ENCODE results near the gene HRG. TPM values are rescaled to one million over a fixed set of nuclear protein-coding genes. Genes with fewer than 3 reads are reported as not detected.

Gene HRG
- total RNA-seq, 4 donors from 2014 or later = not detected

DNA sequence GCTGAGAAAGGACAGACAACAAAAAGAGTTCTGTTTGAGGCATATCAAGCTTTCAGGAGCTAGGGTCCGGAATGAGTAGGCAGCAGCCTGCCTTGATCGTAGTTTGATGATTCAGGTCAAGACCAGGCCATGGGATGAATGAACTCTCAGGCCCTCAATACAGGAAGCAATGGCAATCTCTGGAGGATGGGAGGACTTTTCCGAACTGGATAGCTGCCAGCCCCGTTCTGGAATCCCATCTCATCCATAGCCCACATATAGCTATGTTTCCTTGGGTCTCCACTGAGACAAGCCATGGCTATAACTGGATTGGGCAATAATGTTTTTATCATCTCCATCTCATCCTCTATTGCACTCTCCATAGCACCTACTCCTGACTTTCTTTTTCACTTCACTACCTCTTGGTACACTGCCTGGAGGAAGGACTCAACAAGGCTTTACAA lies 40.2 kb upstream of the HRG start:
- ATAC-seq = no peak
- H3K27me3 ChIP-seq = peaks cover 17% of the 10 kb centered on the region
- 59 to 75% methylated on average over 4 of the region's 4 CpGs for WGBS, 2 donors (ENCODE audit: low coverage in 1 of 2)
- TF ChIP-seq POLR2A (IDR thresholded peaks at IDR 0.05) (no peak), POLR2AphosphoS5 (IDR thresholded peaks at IDR 0.05) (no peak), EP300 (IDR thresholded peaks at IDR 0.05) (no peak)
- TF ChIP-seq, protein P1, sequence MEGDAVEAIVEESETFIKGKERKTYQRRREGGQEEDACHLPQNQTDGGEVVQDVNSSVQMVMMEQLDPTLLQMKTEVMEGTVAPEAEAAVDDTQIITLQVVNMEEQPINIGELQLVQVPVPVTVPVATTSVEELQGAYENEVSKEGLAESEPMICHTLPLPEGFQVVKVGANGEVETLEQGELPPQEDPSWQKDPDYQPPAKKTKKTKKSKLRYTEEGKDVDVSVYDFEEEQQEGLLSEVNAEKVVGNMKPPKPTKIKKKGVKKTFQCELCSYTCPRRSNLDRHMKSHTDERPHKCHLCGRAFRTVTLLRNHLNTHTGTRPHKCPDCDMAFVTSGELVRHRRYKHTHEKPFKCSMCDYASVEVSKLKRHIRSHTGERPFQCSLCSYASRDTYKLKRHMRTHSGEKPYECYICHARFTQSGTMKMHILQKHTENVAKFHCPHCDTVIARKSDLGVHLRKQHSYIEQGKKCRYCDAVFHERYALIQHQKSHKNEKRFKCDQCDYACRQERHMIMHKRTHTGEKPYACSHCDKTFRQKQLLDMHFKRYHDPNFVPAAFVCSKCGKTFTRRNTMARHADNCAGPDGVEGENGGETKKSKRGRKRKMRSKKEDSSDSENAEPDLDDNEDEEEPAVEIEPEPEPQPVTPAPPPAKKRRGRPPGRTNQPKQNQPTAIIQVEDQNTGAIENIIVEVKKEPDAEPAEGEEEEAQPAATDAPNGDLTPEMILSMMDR (IDR thresholded peaks at IDR 0.05) = no peak
- no peaks in the 10 kb centered on the region for H3K9me3 ChIP-seq
- no peak overlapping the region for H3K27ac ChIP-seq
- H3K36me3 ChIP-seq = no peaks in the 10 kb centered on the region
- no peaks in the 10 kb centered on the region for H3K4me1 ChIP-seq
- no peak overlapping the region for H3K4me3 ChIP-seq

DNA sequence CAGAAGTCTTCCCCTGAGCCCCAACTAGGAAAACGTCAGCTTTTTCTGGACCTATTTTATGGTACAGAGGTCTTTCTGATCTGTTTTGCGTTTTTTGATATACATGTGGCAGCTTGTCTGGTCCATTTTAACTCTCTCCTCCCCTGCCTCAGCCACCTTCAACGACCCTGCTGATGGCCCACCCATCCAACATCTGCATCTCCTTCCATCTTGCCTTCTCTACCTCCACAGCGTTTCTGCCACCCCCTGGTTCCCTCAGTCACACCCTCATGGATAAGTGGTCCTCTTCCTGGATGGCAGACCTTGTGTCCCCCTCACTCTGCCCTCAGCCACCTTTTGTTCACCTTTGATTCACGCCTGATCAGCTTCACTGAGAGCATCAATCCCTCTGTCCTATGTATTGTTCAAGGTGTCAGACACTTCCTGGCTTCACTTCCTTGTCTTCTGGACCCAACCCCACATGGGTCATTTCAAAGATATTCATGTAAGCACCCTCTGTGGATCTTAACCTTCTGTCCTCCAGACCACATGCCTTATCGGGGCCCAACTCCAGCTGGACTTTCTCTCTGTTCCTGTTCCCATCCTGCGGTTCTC lies 39.5 kb upstream of the HRG start:
- ATAC-seq = no peak
- no peaks in the 10 kb centered on the region for H3K9me3 ChIP-seq
- H3K4me1 ChIP-seq = no peaks in the 10 kb centered on the region
- TF ChIP-seq EP300 (IDR thresholded peaks at IDR 0.05) (no peak), POLR2A (IDR thresholded peaks at IDR 0.05) (no peak)
- H3K27ac ChIP-seq = no peak overlapping the region
- H3K4me3 ChIP-seq = no peak overlapping the region
- 67 to 68% methylated on average over 3 to 7 of the region's 7 CpGs for WGBS, 2 donors (ENCODE audit: low coverage in 1 of 2)
- no peaks in the 10 kb centered on the region for H3K36me3 ChIP-seq
- peaks cover 12% of the 10 kb centered on the region for H3K27me3 ChIP-seq

DNA sequence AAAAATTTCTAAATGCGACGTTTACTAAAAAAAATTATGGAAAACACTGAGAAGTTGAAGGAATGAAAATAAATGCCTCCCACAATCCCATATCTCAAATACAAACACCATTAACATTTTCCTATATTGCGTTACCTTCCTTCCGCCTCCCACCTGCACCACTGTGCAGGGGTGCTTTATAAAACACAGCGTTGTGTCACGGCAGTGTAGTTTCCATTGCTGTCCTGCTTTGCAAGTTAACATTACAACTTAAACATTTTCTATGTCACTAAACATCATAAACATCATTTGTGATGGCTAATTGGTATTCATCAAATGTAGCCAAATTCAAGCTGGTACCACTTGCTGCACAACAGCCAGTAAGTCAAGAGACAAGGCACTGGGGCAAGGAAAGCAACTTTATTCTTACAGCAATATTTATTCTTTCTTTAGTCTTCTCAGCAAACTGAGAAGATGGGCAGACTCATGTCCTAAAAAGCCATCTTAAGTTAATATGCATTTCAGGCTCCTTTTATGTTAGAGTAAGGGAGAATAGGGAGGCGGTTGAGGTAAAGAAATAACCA lies 37.9 kb upstream of the HRG start:
- no peak overlapping the region for H3K27ac ChIP-seq
- no peak for ATAC-seq
- WGBS, 2 donors (ENCODE audit: low coverage in 1 of 2) = 89 to 91% methylated on average over 6 to 7 of the region's 7 CpGs

DNA sequence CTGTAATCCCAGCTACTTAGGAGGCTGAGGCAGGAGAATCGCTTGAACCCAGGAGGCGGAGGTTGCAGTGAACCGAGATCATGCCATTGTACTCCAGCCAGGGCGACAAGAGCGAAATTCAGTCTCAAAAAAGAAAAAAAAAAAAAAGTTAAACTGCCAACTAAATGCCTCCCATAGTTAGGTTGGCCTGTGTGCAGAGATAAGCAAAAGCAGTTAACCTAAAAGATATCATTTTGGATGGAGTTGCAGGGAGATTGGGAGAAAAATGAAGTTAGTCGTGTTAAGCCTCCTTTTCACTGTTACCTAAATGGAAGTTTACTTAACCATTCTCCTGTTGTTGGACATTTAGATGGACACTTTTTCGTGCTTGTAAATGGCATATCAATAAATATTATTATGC lies 37.1 kb upstream of the HRG start:
- no peak overlapping the region for H3K27ac ChIP-seq
- H3K36me3 ChIP-seq = no peaks in the 10 kb centered on the region
- no peak overlapping the region for H3K4me3 ChIP-seq
- H3K9me3 ChIP-seq = no peaks in the 10 kb centered on the region
- 77 to 83% methylated on average over 7 of the region's 7 CpGs for WGBS, 2 donors (ENCODE audit: low coverage in 1 of 2)
- H3K27me3 ChIP-seq = peaks cover 12% of the 10 kb centered on the region
- no peaks in the 10 kb centered on the region for H3K4me1 ChIP-seq
- ATAC-seq = no peak
- TF ChIP-seq POLR2A (IDR thresholded peaks at IDR 0.05) = no peak
- TF ChIP-seq, protein P1 (IDR thresholded peaks at IDR 0.05) = no peak
- TF ChIP-seq POLR2AphosphoS5 (IDR thresholded peaks at IDR 0.05) = no peak
- no peak for TF ChIP-seq EP300 (IDR thresholded peaks at IDR 0.05)

More for the DNA sequence above, 37.9 kb upstream of the HRG start:
- Histone ChIP-seq H3K4me1 (no peaks in the 10 kb centered on the region), H3K27me3 (peaks cover 12% of the 10 kb centered on the region), H3K9me3 (no peaks in the 10 kb centered on the region), H3K36me3 (no peaks in the 10 kb centered on the region), H3K4me3 (no peak overlapping the region)
- TF ChIP-seq POLR2AphosphoS5 (IDR thresholded peaks at IDR 0.05) (no peak), EP300 (IDR thresholded peaks at IDR 0.05) (no peak), POLR2A (IDR thresholded peaks at IDR 0.05) (no peak)
- TF ChIP-seq, protein P1 (IDR thresholded peaks at IDR 0.05) = no peak

DNA sequence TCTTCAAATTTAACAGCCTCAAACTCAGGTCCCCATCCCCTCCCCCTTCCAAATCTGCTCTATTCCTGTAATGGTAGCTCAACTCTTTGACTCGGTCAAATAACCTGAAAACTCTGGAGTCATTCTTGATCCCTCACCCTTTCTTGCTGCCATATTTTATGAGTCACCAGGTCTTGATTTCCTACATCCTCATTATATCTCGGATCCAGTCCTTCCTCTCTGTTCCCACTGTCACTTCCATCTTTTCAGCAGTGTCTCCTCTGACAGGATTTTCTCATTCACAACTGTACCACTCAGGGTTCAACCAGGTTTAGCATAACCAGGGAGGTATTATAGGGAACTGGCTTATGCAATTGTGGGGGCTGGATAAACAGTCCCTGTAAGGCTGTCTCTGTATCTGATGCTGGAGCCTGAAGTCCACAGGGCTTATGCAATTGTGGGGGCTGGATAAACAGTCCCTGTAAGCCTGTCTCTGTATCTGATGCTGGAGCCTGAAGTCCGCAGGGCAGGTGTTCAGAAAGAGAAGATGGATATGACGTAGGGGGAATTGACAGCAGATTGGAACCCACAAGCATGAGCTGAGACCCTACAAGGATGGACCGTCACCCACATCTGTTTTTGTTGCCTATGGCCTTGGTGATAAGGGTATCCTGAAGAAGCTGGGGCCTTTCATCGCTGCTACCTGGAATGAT lies 34.7 kb upstream of the HRG start:
- no peak overlapping the region for H3K4me3 ChIP-seq
- ATAC-seq = no peak
- no peaks in the 10 kb centered on the region for H3K4me1 ChIP-seq
- H3K9me3 ChIP-seq = no peaks in the 10 kb centered on the region
- 52 to 62% methylated on average over 5 of the region's 6 CpGs for WGBS, 2 donors (ENCODE audit: low coverage in 1 of 2)
- peaks cover 10% of the 10 kb centered on the region for H3K27me3 ChIP-seq
- no peak overlapping the region for H3K27ac ChIP-seq
- no peaks in the 10 kb centered on the region for H3K36me3 ChIP-seq
- TF ChIP-seq EP300 (IDR thresholded peaks at IDR 0.05) = no peak
- no peak for TF ChIP-seq POLR2AphosphoS5 (IDR thresholded peaks at IDR 0.05)
- no peak for TF ChIP-seq POLR2A (IDR thresholded peaks at IDR 0.05)
- TF ChIP-seq, protein P1 (IDR thresholded peaks at IDR 0.05) = no peak

Data from gastroesophageal sphincter (tissue), 4 donors.